Epithelial cell of alveolus of lung (primary cell): ENCODE measurements around the gene SF3B2. TPM values are rescaled to one million over a fixed set of nuclear protein-coding genes. Genes with fewer than 3 reads are reported as not detected.

Experiments
- total RNA-seq: library from RNA; depleted of rRNA; stranded (reverse); fragments of >200 nt; gene quantifications from 2 replicates; pipeline ENCODE4 v1.2.1, GENCODE V29; 2015

Gene SF3B2, protein sequence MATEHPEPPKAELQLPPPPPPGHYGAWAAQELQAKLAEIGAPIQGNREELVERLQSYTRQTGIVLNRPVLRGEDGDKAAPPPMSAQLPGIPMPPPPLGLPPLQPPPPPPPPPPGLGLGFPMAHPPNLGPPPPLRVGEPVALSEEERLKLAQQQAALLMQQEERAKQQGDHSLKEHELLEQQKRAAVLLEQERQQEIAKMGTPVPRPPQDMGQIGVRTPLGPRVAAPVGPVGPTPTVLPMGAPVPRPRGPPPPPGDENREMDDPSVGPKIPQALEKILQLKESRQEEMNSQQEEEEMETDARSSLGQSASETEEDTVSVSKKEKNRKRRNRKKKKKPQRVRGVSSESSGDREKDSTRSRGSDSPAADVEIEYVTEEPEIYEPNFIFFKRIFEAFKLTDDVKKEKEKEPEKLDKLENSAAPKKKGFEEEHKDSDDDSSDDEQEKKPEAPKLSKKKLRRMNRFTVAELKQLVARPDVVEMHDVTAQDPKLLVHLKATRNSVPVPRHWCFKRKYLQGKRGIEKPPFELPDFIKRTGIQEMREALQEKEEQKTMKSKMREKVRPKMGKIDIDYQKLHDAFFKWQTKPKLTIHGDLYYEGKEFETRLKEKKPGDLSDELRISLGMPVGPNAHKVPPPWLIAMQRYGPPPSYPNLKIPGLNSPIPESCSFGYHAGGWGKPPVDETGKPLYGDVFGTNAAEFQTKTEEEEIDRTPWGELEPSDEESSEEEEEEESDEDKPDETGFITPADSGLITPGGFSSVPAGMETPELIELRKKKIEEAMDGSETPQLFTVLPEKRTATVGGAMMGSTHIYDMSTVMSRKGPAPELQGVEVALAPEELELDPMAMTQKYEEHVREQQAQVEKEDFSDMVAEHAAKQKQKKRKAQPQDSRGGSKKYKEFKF
- 157 and 172 TPM in 2 replicates for total RNA-seq

DNA sequence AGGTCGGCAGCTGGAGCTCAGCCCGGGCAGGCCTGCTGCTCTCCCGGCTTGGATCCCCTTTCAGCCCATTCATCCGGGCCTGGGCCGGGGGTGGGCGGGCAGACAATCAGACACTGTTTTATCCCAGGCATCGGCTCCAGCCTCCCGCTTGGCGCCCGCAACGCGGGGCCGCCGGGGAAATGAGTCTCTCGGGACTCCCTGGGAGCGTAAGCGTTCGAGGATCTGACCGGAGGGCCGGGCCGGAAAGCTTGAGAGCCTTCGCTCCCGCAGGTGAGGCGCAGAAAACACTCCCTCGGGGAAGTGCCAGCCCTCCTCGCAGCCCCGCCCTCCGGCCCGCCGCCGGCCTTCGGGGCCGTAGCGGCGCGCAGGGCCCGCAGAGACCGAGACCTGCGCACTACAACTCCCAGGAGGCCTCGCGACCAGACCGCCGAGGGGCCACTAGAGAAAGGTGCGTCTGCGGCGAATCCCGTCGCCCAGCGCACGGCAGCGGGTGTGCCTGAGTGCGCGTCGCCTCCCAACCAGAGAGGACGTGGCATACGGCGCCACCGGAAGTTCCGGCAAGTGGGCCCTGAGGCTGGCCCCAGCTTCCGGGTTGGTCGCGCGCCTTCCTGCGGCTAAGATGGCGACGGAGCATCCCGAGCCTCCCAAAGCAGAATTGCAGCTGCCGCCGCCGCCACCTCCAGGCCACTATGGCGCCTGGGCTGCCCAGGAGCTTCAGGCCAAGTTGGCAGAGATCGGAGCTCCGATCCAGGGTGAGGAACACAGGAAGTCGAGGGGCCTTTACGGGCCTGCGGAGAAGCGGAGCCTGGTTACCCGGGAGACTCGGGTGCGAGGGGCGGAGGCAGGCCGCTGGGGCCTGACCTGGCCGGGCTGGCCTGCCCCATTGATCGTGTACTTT lies at the start of gene SF3B2:
Gene SF3B2, plus strand, starts transcription at position 599 of the 898 bp plus-strand sequence. Its CDS starts 21 bp downstream, at position 620.

GRCh38 chr11:66011785-66012303 lies 40.3 kb upstream of the SF3B2 start, which contains the start of gene CST6:
CST6 (plus strand) TSS chr11:66012008; CDS start chr11:66012045, 37 bp downstream.

GRCh38 chr11:66026017-66026529 lies 26.1 kb upstream of the SF3B2 start, which contains the start of gene CATSPER1:
CATSPER1 (minus strand) TSS chr11:66026479; CDS start chr11:66026379, 100 bp downstream.

GRCh38 chr11:66048547-66049323 lies 3.4 kb upstream of the SF3B2 start, which contains the start of gene GAL3ST3:
GAL3ST3 (minus strand) TSS chr11:66049161; CDS start chr11:66045415, 3,746 bp downstream.

GRCh38 chr11:66069715-66070603 lies 17.8 kb downstream of the SF3B2 start, which contains the start of gene PACS1:
PACS1 (plus strand) TSS chr11:66070272; CDS start chr11:66070487, 215 bp downstream.

Other genes starting within 250 kb of the SF3B2 start
- gene SNX32, start 218.4 kb upstream of the SF3B2 start, total RNA-seq: 0.13 and 3.1 TPM in 2 replicates
- gene CFL1, start 194.2 kb upstream of the SF3B2 start, total RNA-seq: 940 and 1,907 TPM in 2 replicates
- 38.3 and 43.1 TPM in 2 replicates for gene MUS81, start 191.9 kb upstream of the SF3B2 start, total RNA-seq
- gene EFEMP2, start 179.6 kb upstream of the SF3B2 start, total RNA-seq: 127 and 206 TPM in 2 replicates
- gene CTSW, start 172.5 kb upstream of the SF3B2 start, total RNA-seq: not detected in 2 replicates
- 122 and 222 TPM in 2 replicates for gene FIBP, start 163.9 kb upstream of the SF3B2 start, total RNA-seq
- 138 and 155 TPM in 2 replicates for gene CCDC85B, start 161.7 kb upstream of the SF3B2 start, total RNA-seq
- gene FOSL1, start 152.0 kb upstream of the SF3B2 start, total RNA-seq: 26.8 and 88.8 TPM in 2 replicates
- gene C11orf68, start 133.3 kb upstream of the SF3B2 start, total RNA-seq: 20.0 and 36.6 TPM in 2 replicates
- gene DRAP1, start 132.9 kb upstream of the SF3B2 start, total RNA-seq: 125 and 209 TPM in 2 replicates
- gene TSGA10IP, start 106.9 kb upstream of the SF3B2 start, total RNA-seq: not detected in 2 replicates
- 27.7 and 41.0 TPM in 2 replicates for gene SART1, start 90.6 kb upstream of the SF3B2 start, total RNA-seq
- gene EIF1AD, start 50.2 kb upstream of the SF3B2 start, total RNA-seq: 17.3 and 33.9 TPM in 2 replicates
- 49.9 and 112 TPM in 2 replicates for gene BANF1, start 49.9 kb upstream of the SF3B2 start, total RNA-seq
- gene CST6, start 40.4 kb upstream of the SF3B2 start, total RNA-seq: 22.1 TPM in 1 of 2 replicates, not detected in the other
- gene CATSPER1, start 25.9 kb upstream of the SF3B2 start, total RNA-seq: not detected in 2 replicates
- gene GAL3ST3, start 3.2 kb upstream of the SF3B2 start, total RNA-seq: 0.91 and 1.8 TPM in 2 replicates
- gene PACS1, start 17.9 kb downstream of the SF3B2 start, total RNA-seq: 22.9 and 26.6 TPM in 2 replicates
- 19.0 and 19.4 TPM in 2 replicates for gene KLC2, start 205.3 kb downstream of the SF3B2 start, total RNA-seq
- gene RAB1B, start 216.3 kb downstream of the SF3B2 start, total RNA-seq: 106 and 159 TPM in 2 replicates
- gene CNIH2, start 225.8 kb downstream of the SF3B2 start, total RNA-seq: 0.26 and 1.1 TPM in 2 replicates
- gene YIF1A, start 236.8 kb downstream of the SF3B2 start, total RNA-seq: 167 and 281 TPM in 2 replicates
- gene TMEM151A, start 239.5 kb downstream of the SF3B2 start, total RNA-seq: 0.39 TPM in 1 of 2 replicates, not detected in the other